ENCODE results near the gene MTERF4.

MTERF4 gene

GRCh38 chr2:241088376-241088775 lies 13.7 kb downstream of the MTERF4 start:
- no peak for DNase-seq (ENCODE audit: low read depth)

- DNase-seq (ENCODE audit: low read depth) = peak; percentile 20
Observed at GRCh38 chr2:241087420-241088268, 14.4 kb downstream of the MTERF4 start.

DNA sequence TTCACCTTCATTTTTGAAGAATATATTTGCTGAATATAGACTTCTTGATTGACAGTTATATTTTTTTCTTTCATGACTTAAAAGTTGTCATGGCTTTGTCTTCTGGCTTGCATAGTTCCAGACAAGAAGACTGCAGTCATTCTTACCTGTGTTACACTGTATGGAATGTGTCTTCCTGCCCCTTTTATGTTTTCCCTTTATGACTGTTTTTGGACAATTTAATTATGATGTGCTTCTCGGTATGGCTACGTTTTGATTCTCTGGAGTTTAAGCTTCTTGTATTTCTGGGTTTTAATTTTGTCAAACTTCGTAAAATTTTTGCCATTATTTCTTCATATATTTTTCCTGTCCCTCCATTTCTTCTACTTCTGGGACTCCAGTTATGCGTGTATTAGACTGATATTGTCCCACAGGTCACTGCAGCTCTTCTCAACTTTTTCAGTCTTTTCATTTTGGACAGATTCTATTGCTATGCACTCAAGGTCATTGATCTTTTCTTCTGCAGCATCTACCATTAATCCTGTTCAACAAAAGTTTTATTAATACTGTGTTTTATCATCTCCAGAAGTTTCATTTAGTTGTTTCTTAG lies 17.1 kb downstream of the MTERF4 start:
- DNase-seq (ENCODE audit: low read depth) = no peak

DNA sequence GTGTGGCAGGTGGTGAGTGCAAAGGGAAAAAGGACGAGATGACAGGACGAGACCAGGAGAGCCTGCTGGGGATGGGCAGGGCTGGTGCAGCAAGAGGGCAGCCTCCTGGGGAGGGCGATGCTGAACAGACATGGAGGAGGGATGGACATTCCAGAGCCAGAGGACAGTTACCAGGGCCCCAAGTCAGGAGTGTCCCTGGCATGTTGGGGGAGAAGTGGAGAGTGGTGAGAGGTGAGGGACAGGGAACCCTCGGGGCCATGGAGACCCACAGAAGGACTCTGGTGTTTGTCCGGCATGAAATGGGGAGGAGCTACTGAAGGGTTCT lies 19.0 kb downstream of the MTERF4 start:
- DNase-seq (ENCODE audit: low read depth) = no peak

- DNase-seq (ENCODE audit: low read depth) = no peak
Observed at GRCh38 chr2:241082341-241083090, 19.6 kb downstream of the MTERF4 start.

DNA sequence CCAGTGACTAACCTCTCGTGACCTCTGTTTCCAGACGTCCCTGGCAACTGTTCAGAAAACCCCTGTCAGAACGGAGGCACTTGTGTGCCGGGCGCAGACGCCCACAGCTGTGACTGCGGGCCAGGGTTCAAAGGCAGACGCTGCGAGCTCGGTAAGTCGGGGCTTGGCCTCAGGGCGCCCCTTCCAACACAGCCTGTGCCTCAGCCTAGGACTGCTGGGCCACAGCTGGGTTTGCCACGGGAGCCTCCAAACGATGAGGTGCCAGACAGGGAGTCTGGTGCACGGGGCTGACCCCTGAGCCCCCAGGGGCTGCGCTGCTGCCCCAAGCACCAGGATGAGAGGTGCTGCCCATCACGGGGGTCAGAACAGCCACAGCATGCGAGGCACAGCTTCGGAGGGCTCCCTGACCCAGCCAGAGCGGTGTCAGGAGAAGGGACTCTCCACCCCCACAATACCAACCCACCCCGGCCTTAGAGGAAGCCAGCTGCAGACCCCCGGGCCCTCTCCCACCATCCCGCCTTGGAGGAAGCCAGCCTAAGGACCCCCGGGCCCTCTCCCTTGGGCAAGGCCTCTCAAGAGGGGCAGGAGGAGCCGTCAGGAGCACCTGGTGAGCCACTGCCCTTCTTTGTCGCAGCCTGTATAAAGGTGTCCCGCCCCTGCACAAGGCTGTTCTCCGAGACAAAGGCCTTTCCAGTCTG lies 20.3 kb downstream of the MTERF4 start:
- DNase-seq (ENCODE audit: low read depth) = no peak

GRCh38 chr2:241081190-241081642 lies 20.9 kb downstream of the MTERF4 start:
- DNase-seq (ENCODE audit: low read depth) = no peak

DNA sequence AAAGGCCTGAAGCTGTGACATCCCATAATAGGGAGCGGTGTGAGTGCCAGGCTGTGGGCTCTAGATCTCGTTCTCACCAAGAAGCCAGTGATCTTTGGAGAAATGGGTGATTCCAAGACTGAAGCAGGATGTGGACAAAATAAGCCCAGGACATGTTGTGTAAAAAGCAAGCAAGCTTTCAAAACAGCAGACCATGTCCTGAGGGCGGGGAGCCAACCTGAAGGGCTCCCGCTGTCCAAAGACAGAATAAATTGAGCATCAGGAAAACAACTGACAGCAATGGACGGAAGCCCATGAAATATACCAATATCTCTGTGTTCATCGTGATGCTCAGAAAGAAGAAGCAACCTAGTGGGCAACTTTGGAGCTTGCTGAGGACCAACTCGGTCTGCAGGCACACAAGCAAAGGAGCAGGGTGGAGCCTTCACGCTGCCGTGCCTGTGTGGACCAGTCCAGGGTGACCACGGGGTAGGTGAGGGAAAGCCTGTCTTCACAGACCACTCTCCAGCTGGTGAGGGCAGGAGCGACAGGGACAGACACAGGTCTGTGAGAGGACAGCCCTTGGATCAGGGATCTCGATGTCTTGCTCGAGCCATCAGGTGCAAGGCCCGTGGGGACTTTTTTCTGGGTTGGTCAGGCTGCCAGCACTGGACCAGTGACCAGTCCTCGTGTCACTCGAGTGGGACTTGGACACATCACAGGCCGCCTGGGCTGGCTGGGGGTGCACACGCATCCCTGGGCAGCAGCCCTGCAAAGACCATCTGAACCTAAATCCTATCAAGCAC lies 21.5 kb downstream of the MTERF4 start:
- no peak for DNase-seq (ENCODE audit: low read depth)

- no peak for DNase-seq (ENCODE audit: low read depth)
Observed at GRCh38 chr2:241074901-241075540, 27.1 kb downstream of the MTERF4 start.

- no peak for DNase-seq (ENCODE audit: low read depth)
Observed at GRCh38 chr2:241074065-241074818, 27.8 kb downstream of the MTERF4 start.

DNA sequence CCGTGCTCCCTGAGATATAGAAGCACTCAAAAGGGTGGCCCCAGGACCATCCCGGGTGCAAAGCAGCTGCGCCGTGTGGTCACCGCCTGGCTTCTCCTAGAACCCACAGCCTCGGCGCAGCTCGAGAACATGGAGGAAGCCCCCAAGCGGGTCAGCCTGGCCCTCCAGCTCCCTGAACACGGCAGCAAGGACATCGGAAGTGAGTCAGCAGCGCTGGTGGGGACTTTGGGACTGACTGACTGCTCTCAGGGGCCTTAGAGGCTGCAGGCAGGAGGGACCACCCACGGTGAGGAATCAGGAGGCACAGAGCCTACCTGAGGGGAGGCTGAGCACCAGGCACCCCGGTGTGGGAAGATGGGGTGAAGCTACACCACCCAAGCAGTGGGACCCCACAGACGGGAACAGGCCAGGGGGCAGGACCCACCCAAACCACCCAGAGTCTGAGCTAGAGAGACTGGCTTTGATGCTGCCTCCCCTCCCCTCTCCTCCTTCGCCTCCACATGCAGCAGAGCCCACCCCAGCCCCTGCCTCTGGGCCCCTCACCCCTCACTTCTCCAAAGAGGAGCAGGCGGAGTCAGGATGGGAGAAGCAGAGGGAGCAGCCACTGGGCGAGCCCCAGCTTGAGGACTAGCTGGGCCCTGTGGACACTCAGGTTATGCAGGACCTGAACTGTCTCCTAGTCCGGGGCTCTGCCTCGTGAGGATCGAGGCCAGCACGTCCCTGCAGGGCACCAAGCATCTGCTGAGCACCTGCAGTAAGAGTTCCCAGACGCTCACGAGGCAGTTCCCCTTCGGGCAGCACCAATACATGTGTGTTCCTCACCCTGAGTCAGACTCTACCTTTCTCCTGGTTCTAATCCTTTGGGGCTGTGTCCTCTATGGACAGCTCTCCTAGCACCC lies 28.7 kb downstream of the MTERF4 start:
- DNase-seq (ENCODE audit: low read depth) = no peak

GRCh38 chr2:241072553-241073165 lies 29.4 kb downstream of the MTERF4 start:
- no peak for DNase-seq (ENCODE audit: low read depth)

- DNase-seq (ENCODE audit: low read depth) = no peak
Observed at GRCh38 chr2:241072151-241072550, 29.9 kb downstream of the MTERF4 start.

DNA sequence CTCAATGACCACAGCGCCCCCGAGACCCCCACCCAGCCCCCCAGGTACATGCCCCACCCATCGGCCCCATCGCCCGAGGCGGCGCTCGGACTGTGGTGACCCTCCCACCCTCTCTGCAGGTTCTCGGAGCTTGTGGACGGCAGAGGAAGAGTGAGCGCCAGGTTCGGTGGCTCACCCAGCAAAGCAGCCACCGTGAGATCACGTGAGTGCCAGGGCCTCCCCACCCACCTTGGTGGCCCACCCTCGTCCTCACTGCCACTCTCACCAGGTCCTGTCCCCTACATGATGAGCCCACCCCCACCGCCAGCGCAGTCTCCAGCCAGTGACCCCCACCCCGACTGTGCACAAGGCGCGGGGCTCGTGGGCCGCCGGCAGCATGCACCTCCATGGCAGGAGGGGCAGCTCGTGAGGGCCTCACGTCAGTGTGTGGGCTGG lies 30.4 kb downstream of the MTERF4 start:
- DNase-seq (ENCODE audit: low read depth) = no peak

DNA sequence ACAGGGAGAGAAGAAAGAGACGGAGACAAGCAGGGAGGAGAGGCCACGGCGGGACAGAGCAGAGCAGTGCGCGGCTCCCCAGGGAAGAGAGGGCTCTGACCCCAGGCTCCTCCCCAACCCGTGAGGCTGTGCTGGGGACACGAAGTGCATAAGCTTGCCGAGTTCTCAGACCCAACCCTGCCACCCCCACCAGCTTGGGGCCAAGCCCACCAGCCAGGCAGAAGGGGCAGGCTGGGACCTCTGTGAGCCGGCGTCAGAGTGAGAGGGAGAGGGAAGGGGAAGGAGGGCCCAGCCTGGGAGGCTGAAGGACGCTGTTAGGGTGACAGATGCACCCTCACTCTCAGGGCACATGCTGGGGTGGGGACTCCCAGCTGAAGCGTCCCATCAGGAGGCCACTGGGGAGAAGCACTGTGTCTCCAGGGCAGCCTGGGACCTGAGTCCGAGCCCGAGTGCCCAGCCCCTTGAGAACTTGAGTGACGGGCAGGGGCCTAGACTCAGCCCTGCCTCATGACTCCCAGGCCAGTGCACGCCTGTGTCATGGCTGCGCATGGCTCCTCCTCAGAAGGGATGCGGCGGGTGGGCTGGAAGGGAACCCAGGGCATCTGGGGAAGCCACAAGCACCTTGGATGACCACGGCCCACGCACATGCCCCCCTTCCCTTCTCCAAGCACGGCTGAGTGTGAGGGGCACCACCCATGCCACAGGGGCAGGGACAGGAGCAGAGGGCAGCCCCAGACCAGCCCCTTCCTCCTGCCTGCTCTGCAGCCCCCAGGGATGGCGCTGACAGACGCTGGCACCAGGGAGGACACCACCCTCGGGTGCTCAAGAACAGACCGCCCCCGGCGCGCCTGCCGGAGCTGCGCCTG lies 31.0 kb downstream of the MTERF4 start:
- no peak for DNase-seq (ENCODE audit: low read depth)

DNA sequence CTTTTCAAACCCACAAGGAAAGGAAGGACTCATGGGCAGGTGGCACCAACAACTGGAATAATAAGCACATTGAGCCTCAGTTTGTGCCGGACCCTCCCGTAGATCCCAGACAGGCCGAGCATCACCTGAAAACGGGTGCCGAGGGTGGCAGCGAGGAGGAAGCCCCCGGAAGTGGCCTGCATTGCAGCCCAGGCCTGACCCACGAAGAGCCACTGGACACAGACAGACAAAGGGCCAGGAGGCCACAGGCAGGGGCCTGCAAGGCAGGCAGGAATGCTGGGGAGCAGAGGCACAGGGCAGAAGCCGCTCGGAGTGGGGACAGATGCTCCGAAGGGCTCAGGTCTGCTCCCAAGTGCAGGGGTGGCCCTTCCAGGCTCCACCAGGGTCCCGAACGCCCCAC lies 31.7 kb downstream of the MTERF4 start:
- no peak for DNase-seq (ENCODE audit: low read depth)

GRCh38 chr2:241069821-241070281 lies 32.2 kb downstream of the MTERF4 start:
- DNase-seq (ENCODE audit: low read depth) = no peak

Measured in iris pigment epithelial cell (primary cell).